Spleen (tissue), 7 donors: ENCODE data around the gene FAM236B.
"Not testable (repeated sequence)": the region's sequence is repeated elsewhere in the genome, so short reads cannot be mapped to it uniquely, and the experiment has no call there.

ENCODE experiments used
- CTCF ChIP-seq, 11 experiments: fragments of 200-600 bp in 7 of 11; fragments of 450-650 bp in 4 of 11; sonication (generic) in 4 of 11; IDR thresholded peaks in 8 of 11; conservative IDR thresholded peaks in 3 of 11; 1 replicate in 7 of 11; 2 replicates in 4 of 11; pipeline versions ENCODE4 v1.4.0 to v1.8.0; 2016 to 2021; ENCODE audit warnings: antibody characterized with exemption in 11 of 11, inconsistent platforms in 4 of 11, mild to moderate bottlenecking in 1 of 11
- POLR2A ChIP-seq, 3 donors: fragments of 450-650 bp; IDR thresholded peaks; one replicate each; pipeline ENCODE4 v1.5.1; 2017; ENCODE audit warnings: antibody characterized with exemption in 3 of 3, mild to moderate bottlenecking in 1 of 3
- POLR2AphosphoS5 ChIP-seq, 3 donors: sonication (generic); formaldehyde crosslinking; IDR thresholded peaks; one replicate each; pipeline ENCODE4 v1.5.1; 2017; ENCODE audit warnings: antibody characterized with exemption in 3 of 3
- donor health status: DM: no; HTN: no; CAD: no; lungs with moderate emphysema.
- donor health status: DM: no; HTN: no; CAD: no.
- donor health status: DM: no; HTN: no; CAD: no.

- TF ChIP-seq CTCF (IDR thresholded peaks at IDR 0.05 in 8 of 11, conservative IDR thresholded peaks at IDR 0.05 in 3 of 11); POLR2A (IDR thresholded peaks at IDR 0.05); POLR2AphosphoS5 (IDR thresholded peaks at IDR 0.05): not testable (repeated sequence)
Measured at GRCh38 chrX:72733636-72734035, 48.8 kb downstream of the FAM236B start.
